ENCODE measurements around the gene DDX23.
A peak's percentile ranks its signal among the peaks of the same experiment; 100 is the strongest.

The DDX23 gene

DNA sequence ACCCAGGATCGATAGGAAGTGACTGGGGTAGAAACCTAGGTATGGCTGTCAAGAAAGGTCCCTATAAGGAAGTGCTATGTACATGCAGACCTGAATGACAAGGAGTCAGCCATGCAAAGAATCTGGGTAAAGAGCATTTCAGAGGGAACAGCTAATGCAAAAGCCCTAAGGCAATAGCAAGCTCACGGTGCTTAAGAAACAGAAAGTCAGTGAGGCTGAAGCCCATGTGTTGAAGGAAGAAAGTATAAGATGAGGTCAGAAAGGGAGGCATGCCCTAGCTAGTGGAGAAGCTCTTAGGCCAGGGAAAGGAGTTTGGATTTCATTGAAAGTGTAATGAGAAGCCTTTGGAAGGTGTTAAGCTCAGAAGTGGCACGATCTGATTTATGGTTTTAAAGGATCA lies 57.1 kb downstream of the DDX23 start:
- DNase-seq, result no peak

DNA sequence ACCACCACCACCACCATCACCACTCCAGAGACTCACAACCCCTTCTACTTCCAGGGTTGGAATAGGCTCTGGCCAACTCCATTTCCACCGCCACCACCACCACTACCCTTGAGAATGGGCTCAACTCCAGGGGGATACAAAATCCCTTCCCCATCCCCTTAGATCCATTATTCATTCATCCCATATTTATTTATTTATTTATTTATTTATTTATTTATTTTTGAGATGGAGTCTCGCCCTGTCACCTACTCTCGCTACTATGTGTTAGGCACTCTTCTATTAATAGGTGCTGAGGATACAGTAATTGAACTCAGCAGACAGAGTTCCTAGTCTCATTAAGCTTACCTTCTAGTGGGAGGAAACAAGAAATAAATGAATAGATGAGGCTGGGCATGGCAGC lies 58.3 kb downstream of the DDX23 start:
- no peak for DNase-seq

DNA sequence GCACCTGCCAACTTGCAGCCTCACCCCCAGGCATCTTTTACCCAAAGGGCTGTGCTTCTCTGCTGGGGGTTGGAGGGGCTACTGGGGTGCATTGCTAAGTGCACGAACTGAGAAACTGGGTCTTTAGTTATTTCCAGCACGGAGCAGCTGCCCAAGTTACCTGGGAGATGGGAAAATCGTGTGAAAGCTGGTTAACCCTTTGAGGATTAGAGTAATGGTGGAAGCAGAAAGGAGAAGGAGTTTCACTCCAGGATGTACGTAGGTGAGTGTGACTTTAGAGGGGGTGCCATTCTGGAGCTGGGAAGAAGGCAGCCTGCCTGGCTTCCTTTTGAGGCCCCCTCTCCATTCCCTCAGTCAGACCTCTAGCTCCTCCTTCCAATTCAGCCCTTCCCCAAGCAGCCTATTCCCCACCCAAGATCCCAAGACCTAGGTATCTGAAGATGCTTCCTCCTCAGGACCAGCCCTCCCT lies 62.1 kb downstream of the DDX23 start:
- no peak for DNase-seq

DNA sequence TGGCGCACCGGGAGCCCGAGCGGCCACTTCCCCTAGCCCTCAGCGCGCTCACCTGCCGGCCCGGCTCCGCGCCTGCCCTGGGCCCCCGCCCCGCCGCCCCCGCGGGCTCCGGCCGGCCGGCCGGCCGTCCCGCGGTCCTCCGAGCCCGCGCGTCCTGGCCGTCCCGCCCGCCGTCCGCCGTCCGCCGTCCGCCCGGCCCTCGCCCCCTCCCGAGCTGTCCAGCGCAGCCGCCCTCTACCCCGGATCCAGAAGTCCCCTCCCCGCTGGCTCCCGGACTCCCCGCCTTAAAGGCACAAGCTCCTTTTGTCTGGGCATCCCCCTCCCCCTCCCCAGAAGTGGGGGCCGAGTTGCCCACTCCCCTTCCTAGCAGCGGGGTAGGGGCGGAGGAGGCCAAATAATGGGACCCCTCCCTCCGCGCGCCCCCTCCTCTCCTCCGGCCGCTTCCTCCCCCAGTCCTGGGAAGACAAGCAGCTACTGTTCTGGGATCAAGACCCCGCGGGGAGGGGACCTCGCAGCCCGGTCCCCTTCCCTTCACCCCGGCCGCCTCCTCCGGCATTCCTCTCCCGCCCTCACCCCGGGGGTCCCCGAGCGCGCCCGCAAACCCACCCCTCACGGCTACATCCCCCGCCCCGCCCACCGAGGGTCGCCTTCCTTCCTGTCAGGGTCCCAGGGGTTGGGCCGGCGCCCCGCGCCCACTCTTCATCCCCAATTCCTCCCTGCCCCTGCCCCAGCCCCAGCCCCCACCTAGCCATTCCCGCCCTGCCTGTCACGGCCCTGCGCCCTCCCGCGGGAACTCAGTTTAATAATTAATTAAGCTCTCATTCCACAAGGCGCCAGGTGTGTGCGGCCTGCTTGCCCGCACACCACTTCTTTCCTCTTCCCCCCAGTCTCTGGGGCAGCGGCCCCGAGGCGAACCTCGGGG lies 62.8 kb downstream of the DDX23 start, which contains the start of gene ADCY6:
Gene ADCY6 (minus strand): TSS at position 236 of the 922 bp plus-strand sequence. CDS start 5,655 bp downstream, outside the sequence.
- peak; percentile 69 for DNase-seq

DNA sequence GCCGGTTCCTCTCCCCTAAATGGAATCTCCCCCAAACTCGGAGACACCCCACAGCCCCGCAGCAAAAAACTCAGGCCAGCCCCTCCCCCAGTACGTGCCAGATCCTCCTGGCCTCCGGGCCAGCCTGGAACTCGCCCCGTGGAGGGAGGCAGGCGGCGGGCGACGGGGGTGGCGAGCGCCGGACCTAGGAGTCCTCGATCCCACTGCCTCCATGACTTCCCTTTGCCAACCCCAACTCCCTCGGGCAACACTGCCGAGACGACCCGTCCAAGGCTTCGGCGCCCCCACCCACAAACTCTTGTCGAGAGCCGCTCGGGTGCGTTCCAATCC lies 63.5 kb downstream of the DDX23 start:
- no peak for DNase-seq

DNA sequence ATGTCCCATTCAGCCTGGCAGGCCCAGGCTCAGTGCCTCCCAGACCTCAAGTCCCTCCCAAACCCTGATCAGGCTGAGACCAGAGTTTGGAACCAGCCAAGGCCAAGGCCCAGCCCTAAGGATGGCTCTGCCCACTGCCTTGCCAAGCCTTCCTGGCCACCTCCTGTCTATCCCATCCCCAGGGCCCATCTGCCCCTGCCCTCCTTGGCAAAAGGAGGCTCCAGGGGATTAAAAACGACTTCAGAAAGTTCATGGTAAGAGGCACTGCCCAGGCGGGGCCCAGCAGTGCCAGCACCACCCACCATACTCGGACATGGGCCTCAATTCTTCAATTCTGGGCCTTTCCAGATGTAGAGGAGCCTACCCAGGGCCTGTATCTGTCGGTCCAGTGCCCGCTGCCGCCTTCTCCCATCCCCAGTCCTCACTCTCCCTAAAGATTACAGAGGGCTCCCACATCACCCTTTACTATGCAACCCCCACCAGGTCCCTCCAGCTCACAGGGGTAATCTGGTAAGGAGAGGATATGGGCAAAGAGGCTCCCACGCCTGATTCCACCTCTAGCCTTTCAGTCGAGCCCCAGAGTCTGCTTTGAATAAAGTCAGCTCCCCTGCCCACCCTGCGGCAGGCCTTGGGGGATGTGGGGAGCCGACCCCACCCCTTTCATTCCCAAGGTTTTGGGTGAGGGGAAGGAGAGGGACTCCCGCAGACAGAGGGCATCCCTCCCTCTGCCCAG lies 64.0 kb downstream of the DDX23 start:
- no peak for DNase-seq

DNA sequence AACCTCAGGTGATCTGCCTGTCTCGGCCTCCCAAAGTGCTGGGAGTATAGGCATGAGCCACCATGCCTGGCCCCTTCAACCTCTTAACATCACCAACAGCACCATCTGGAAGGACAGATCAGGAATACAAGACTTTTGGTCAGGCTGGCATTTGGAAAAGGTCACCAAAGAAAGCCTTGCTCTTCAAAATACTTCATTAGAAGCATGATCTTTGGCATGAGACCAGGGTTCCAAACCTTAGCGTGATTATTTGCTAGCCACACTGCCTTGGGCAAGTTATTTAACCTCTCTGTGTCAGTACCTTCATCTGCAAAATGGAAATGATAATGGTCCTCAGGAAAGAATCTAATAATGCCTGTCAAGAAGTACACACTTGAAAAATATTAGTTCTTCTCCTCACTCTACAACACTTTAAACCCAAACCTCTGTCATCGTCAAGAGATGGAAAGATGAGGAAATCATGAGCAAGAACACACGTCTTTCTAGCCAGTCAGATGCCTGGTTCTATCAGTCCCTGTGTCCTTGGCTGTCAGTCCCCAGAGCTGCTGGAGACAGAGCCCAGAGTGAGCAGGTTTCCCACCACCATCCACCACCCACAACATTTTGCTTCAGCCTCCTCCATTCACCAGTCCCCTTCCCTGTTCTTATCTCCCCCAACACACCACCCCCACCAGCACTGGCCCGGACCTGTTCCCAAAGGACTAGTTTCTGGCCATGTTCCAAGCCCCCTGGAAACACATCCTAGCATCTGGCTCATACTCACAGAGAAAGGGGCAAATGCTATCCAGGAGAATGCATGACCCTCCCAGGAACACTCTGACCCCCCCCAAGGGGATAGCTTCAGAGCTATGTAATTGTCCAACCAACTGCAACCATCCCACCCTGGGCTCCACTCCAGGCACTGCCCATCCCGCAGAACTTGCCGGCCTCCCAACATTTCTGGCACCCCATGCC lies 65.1 kb downstream of the DDX23 start:
- no peak for DNase-seq

DNA sequence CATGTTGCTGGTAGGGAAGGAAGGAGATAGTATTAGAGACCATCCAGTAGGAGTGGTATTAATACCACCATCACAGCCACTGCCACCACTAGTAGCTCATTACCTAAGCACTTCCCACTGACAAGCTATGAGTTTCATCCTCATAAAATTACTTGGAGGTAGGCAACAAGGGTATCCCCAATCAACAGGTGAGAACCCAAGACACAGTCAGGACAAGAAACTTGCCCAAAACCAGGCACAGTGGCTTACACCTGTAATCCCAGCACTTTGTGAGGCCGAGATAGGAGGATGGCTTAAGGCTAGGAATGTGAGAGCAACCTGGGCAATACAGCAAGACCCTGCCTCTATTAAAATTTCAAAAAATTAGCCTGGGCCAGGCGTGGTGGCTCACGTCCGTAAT lies 68.5 kb downstream of the DDX23 start:
- DNase-seq, result no peak

DNA sequence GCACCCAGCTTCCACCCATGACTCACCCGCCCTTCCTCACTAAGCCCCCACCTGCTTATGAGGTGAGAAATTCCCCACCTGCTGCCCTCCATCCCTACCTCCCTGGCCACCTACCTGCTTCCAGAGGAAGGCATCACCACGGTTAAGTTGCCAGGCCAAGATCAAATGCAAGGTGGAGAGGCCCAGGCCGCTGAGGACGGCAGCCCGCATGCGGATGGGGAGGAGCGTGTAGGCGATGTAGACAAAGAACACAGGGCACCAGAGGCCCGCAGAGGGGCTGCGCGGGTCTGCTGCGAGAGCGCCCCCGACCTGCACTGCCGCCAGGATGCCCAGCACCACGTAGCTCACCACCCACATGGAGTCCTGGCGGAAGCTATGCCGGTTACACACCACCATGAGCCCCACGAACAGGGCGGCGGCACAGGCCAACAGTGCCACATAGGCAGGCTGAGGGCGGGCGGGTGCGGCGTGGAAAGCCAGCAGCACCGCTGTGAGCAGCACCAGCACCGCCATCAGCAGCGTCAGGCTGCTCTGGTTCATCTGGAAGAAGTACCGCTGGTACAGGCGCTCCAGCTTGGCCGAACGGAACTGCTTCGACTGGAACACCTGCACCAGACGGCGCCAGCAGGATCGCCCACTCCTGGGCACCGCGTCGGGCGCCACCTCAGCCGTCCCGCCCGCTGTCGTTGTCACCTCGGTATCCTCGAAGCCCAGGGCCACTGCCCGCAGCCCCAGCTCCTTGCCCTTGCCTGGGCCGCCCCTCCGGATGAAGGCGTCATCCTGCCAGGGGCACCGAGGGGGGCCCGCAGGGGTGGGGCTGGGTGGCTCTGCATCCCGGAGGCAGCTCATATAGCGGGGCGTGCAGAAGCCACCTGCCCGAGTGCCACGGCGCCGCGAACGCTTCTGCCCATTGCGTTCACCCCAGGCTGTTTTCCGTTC lies 69.2 kb downstream of the DDX23 start:
- DNase-seq, result no peak

DNA sequence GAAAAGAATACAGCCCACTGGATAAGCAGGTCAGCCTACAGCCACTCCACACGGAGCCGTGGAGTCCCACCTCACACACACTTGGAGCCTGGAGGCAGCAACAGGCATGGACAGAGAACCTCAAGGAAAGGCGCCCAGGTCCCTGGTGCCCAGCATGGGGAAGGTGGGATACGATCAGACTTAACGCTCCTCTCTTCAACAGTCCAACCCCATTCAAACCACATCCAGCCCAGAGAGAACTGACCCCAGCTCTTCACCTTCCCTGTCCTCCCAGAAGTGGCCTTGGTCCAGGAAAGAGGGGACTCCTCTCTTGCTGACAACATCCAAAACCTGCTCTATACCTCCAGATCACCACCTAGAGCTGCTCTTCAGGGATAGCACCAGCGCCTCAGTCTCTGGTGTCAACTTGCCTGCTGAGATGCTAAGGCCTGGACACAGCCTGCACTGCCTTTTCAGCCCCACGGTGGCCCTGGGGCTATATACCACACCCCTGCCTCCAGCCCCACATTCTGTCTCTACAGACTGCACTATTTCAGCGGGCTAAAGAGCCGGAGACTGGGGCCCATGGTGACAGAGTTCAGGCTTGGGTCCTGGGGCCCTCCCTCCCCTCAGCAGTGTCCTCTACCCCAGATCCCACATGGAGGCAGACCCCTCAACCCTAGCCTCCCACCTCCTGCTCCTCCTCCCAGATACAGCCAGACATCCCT lies 70.1 kb downstream of the DDX23 start:
- no peak for DNase-seq

DNA sequence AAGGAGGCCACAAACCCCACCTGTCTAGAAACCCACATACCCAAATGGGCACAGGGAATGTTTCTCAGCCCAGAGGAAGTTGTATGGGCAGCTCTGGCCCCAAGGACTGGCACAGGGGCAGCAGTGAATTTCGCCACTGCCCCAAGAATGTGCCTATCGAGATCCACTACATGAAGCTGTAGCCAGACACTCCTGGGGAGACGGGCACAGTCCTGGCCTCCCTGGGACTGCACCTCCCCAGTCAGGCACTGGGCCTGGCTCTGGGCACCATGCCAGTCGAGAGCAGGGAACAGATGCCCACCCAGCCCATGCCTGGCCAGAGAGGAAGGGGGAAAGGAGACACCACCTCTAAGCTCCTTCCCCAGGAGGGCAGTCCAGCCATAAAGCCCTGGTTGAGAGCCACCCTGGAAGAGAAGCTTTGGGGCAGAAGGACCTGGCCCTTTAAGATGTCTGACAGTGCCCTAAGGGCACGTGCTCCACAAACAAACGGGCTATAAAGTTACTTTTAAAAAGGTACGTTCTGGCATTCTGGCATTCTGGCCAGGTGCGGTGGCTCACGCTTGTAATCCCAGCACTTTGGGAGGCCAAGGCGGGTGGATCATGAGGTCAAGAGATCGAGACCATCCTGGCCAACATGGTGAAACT lies 71.5 kb downstream of the DDX23 start:
- DNase-seq, result no peak

DNA sequence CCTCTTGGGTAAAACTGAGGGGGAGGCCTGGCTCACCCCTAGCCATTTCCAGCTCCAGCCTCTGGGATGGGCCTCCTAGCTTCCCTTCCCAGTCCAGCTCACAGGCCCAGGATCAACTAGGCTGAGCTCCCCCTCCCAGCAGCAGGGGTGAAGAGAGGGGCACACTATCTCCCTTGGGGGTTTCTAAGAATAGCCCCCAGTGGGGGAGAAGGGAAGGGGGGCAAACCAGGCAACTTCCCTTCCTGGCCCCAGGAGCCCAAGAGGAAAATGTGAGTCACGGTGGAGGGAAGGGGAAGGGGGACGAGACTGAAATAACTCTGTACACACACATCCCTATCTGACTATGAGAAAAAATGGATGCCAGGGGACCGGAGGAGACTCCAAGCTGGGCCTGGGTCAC lies 72.1 kb downstream of the DDX23 start:
- DNase-seq, result no peak
